ENCODE measurements around the gene ARHGEF33.

Gene ARHGEF33

DNA sequence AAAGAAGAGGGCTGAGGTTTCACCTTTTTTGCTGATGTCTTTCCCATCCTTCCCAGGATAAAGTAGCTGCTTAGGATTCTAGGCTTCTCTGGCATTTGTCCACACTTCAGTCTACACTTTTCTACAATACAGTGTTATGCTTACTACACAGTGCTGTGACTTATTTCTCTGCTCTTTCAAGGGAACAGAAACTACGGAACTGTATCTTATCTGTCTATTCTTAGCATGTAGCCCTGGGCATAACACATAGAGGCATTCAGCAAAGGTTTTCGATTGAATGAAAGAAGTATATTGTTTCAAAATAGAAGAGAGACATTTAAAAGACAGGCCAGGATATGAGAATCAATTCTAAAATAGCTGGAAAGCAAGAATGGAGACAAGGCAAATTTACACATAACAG, 110.9 kb downstream of the ARHGEF33 start:
- peaks cover 27% of the 10 kb centered on the region; the same call in 1 of the 2 replicates for H3K36me3 ChIP-seq (ENCODE audit: low read length)
- H3K79me2 ChIP-seq (ENCODE audit: insufficient read depth, low read length) = no peaks in the 10 kb centered on the region
- H3K4me3 ChIP-seq (ENCODE audit: insufficient read depth, low read length, poor library complexity, severe bottlenecking) = no peak overlapping the region
- no peaks in the 10 kb centered on the region for H4K20me1 ChIP-seq (ENCODE audit: low read depth, low read length)
- H3K27me3 ChIP-seq (ENCODE audit: low read length) = no peaks in the 10 kb centered on the region
- no peaks in the 10 kb centered on the region for H3K9me2 ChIP-seq (replicated peaks; ENCODE audit: insufficient read depth, low read length)
- TF ChIP-seq, protein P1, sequence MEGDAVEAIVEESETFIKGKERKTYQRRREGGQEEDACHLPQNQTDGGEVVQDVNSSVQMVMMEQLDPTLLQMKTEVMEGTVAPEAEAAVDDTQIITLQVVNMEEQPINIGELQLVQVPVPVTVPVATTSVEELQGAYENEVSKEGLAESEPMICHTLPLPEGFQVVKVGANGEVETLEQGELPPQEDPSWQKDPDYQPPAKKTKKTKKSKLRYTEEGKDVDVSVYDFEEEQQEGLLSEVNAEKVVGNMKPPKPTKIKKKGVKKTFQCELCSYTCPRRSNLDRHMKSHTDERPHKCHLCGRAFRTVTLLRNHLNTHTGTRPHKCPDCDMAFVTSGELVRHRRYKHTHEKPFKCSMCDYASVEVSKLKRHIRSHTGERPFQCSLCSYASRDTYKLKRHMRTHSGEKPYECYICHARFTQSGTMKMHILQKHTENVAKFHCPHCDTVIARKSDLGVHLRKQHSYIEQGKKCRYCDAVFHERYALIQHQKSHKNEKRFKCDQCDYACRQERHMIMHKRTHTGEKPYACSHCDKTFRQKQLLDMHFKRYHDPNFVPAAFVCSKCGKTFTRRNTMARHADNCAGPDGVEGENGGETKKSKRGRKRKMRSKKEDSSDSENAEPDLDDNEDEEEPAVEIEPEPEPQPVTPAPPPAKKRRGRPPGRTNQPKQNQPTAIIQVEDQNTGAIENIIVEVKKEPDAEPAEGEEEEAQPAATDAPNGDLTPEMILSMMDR (IDR thresholded peaks at IDR 0.05; ENCODE audit: insufficient read depth, low read length, poor library complexity, severe bottlenecking) = no peak
- TF ChIP-seq EZH2phosphoT487 (conservative IDR thresholded peaks at IDR 0.05; ENCODE audit: low read length) = no peak
- H3K9me3 ChIP-seq (ENCODE audit: insufficient read depth, low read length) = no peaks in the 10 kb centered on the region
- H3F3A ChIP-seq (ENCODE audit: insufficient read depth) = no peaks in the 10 kb centered on the region
- H3K4me2 ChIP-seq (ENCODE audit: low read depth, low read length, poor library complexity, severe bottlenecking) = no peak overlapping the region
- no peak overlapping the region for H2AFZ ChIP-seq (ENCODE audit: low read depth, low read length, severe bottlenecking)
- H3K27ac ChIP-seq (ENCODE audit: low read depth, low read length) = no peak overlapping the region
- H3K9ac ChIP-seq (ENCODE audit: low read length) = no peak overlapping the region

DNA sequence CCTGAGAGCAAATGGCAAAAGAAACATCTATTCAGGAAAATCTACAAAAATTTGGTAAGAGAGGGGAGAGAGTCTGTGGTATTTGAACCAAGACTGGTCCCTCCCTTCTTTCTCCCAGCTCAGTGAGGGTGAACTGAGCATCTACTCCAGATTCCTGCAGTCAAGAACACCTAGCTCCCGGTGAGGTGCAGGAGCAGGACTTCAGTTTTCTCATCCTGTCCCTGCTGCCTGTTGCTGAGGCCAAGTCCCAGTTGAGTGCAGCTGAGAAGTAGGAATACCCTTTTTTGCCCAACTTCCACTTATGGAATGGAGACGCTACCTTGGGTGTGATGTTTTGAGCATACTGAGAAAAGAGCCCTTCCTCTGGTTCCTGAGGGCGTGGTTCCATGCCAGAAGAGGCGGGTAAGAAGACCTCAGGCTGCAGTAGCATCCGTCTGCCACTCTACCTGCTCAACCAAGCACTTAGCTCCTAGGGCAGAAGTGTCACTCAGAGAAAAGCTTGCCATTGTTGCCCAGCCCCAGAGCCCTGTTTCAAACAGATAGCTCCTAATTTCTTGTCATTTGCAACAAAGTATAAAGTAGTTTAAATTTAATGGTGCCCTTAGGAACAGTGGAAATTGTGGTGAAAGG, 118.3 kb downstream of the ARHGEF33 start:
- no peak for TF ChIP-seq EZH2phosphoT487 (conservative IDR thresholded peaks at IDR 0.05; ENCODE audit: low read length)
- TF ChIP-seq, protein P1 (IDR thresholded peaks at IDR 0.05; ENCODE audit: insufficient read depth, low read length, poor library complexity, severe bottlenecking) = no peak
- no peaks in the 10 kb centered on the region for H3K79me2 ChIP-seq (ENCODE audit: insufficient read depth, low read length)
- H3K9ac ChIP-seq (ENCODE audit: low read length) = no peak overlapping the region
- H3K4me3 ChIP-seq (ENCODE audit: insufficient read depth, low read length, poor library complexity, severe bottlenecking) = no peak overlapping the region
- no peaks in the 10 kb centered on the region for H3K9me3 ChIP-seq (ENCODE audit: insufficient read depth, low read length)
- H3K36me3 ChIP-seq (ENCODE audit: low read length) = peaks cover 24% of the 10 kb centered on the region; the same call in 1 of the 2 replicates
- H3K27me3 ChIP-seq (ENCODE audit: low read length) = no peaks in the 10 kb centered on the region
- no peaks in the 10 kb centered on the region for H3K9me2 ChIP-seq (replicated peaks; ENCODE audit: insufficient read depth, low read length)
- H3K4me2 ChIP-seq (ENCODE audit: low read depth, low read length, poor library complexity, severe bottlenecking) = no peak overlapping the region
- no peaks in the 10 kb centered on the region for H4K20me1 ChIP-seq (ENCODE audit: low read depth, low read length)
- H2AFZ ChIP-seq (ENCODE audit: low read depth, low read length, severe bottlenecking) = no peak overlapping the region
- H3F3A ChIP-seq (ENCODE audit: insufficient read depth) = no peaks in the 10 kb centered on the region
- no peak overlapping the region for H3K27ac ChIP-seq (ENCODE audit: low read depth, low read length)

DNA sequence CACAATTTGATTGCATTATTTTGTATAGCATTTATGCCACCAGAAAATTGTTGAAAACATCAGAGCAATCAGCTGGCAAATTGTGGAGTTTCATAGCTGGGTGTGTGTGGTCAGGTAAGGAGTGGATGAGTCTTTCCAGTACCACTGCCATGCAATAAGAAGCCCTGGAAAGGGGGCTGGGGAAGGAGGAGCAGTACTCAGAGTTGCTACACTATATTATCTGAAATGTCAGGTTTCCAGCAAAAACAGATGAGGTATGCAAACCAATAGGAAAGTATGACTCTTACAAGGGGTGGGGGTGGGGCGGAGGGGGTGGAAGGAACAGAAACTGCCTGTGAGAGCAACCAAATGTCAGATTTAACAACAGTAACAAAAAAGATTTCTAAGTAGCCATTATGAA, 119.0 kb downstream of the ARHGEF33 start:
- Histone ChIP-seq H4K20me1 (ENCODE audit: low read depth, low read length) (no peaks in the 10 kb centered on the region), H3F3A (ENCODE audit: insufficient read depth) (no peaks in the 10 kb centered on the region), H3K9me2 (replicated peaks; ENCODE audit: insufficient read depth, low read length) (no peaks in the 10 kb centered on the region), H3K9me3 (ENCODE audit: insufficient read depth, low read length) (no peaks in the 10 kb centered on the region), H3K27me3 (ENCODE audit: low read length) (no peaks in the 10 kb centered on the region), H3K4me3 (ENCODE audit: insufficient read depth, low read length, poor library complexity, severe bottlenecking) (no peak overlapping the region), H3K79me2 (ENCODE audit: insufficient read depth, low read length) (no peaks in the 10 kb centered on the region), H3K9ac (ENCODE audit: low read length) (no peak overlapping the region), H3K36me3 (ENCODE audit: low read length) (peaks cover 26% of the 10 kb centered on the region; the same call in 1 of the 2 replicates), H2AFZ (ENCODE audit: low read depth, low read length, severe bottlenecking) (no peak overlapping the region), H3K4me2 (ENCODE audit: low read depth, low read length, poor library complexity, severe bottlenecking) (no peak overlapping the region), H3K27ac (ENCODE audit: low read depth, low read length) (no peak overlapping the region)
- TF ChIP-seq, protein P1 (IDR thresholded peaks at IDR 0.05; ENCODE audit: insufficient read depth, low read length, poor library complexity, severe bottlenecking) = no peak
- no peak for TF ChIP-seq EZH2phosphoT487 (conservative IDR thresholded peaks at IDR 0.05; ENCODE audit: low read length)
